ENCODE results near the gene BSPRY. TPM values are rescaled to one million over a fixed set of nuclear protein-coding genes. Genes with fewer than 3 reads are reported as not detected.

BSPRY gene
- total RNA-seq, 1 donor from 2014 or later: not detected

GRCh38 chr9:113307396-113307975 is 41.9 kb upstream of the BSPRY start:
- TF ChIP-seq CTCF (IDR thresholded peaks at IDR 0.05): no peak
- H3K27me3 Mint-ChIP-seq (ENCODE audit: low read depth): peaks cover 6% of the 10 kb centered on the region
- DNase-seq (ENCODE audit: low spot score): no peak
- no peaks in the 10 kb centered on the region for H3K36me3 Mint-ChIP-seq (ENCODE audit: low read depth)
- no peak overlapping the region for H3K4me3 Mint-ChIP-seq (ENCODE audit: unreplicated experiment)
- no peaks in the 10 kb centered on the region for H3K9me3 Mint-ChIP-seq (ENCODE audit: low read depth)
- H3K27ac Mint-ChIP-seq (ENCODE audit: unreplicated experiment): no peak overlapping the region
- no peaks in the 10 kb centered on the region for H3K4me1 Mint-ChIP-seq (ENCODE audit: low read depth)

- H3K27me3 Mint-ChIP-seq (ENCODE audit: low read depth): no peaks in the 10 kb centered on the region
- TF ChIP-seq CTCF (IDR thresholded peaks at IDR 0.05): peak; percentile 89
- DNase-seq (ENCODE audit: low spot score): no peak
- no peak overlapping the region for H3K4me3 Mint-ChIP-seq (ENCODE audit: unreplicated experiment)
- H3K27ac Mint-ChIP-seq (ENCODE audit: unreplicated experiment): no peak overlapping the region
- H3K4me1 Mint-ChIP-seq (ENCODE audit: low read depth): no peaks in the 10 kb centered on the region
- H3K36me3 Mint-ChIP-seq (ENCODE audit: low read depth): no peaks in the 10 kb centered on the region
- no peaks in the 10 kb centered on the region for H3K9me3 Mint-ChIP-seq (ENCODE audit: low read depth)
These were observed 40.0 kb upstream of the BSPRY start for GRCh38 chr9:113309204-113309813.

GRCh38 chr9:113310538-113310937 is 38.8 kb upstream of the BSPRY start:
- DNase-seq (ENCODE audit: low spot score): no peak
- H3K27me3 Mint-ChIP-seq (ENCODE audit: low read depth): no peaks in the 10 kb centered on the region
- H3K4me1 Mint-ChIP-seq (ENCODE audit: low read depth): no peaks in the 10 kb centered on the region
- H3K36me3 Mint-ChIP-seq (ENCODE audit: low read depth): no peaks in the 10 kb centered on the region
- H3K27ac Mint-ChIP-seq (ENCODE audit: unreplicated experiment): no peak overlapping the region
- no peaks in the 10 kb centered on the region for H3K9me3 Mint-ChIP-seq (ENCODE audit: low read depth)
- no peak for TF ChIP-seq CTCF (IDR thresholded peaks at IDR 0.05)
- H3K4me3 Mint-ChIP-seq (ENCODE audit: unreplicated experiment): no peak overlapping the region

- Mint-ChIP-seq H3K4me1 (ENCODE audit: low read depth) (peaks cover 5% of the 10 kb centered on the region), H3K36me3 (ENCODE audit: low read depth) (no peaks in the 10 kb centered on the region), H3K27ac (ENCODE audit: unreplicated experiment) (no peak overlapping the region), H3K4me3 (ENCODE audit: unreplicated experiment) (no peak overlapping the region), H3K9me3 (ENCODE audit: low read depth) (no peaks in the 10 kb centered on the region), H3K27me3 (ENCODE audit: low read depth) (no peaks in the 10 kb centered on the region)
- no peak for TF ChIP-seq CTCF (IDR thresholded peaks at IDR 0.05)
- DNase-seq (ENCODE audit: low spot score): no peak
These were observed 37.4 kb upstream of the BSPRY start for GRCh38 chr9:113311961-113312360.

GRCh38 chr9:113313261-113313660 is 36.1 kb upstream of the BSPRY start:
- no peak overlapping the region for H3K4me3 Mint-ChIP-seq (ENCODE audit: unreplicated experiment)
- H3K36me3 Mint-ChIP-seq (ENCODE audit: low read depth): no peaks in the 10 kb centered on the region
- H3K27me3 Mint-ChIP-seq (ENCODE audit: low read depth): no peaks in the 10 kb centered on the region
- peaks cover 5% of the 10 kb centered on the region for H3K4me1 Mint-ChIP-seq (ENCODE audit: low read depth)
- H3K27ac Mint-ChIP-seq (ENCODE audit: unreplicated experiment): no peak overlapping the region
- H3K9me3 Mint-ChIP-seq (ENCODE audit: low read depth): no peaks in the 10 kb centered on the region
- no peak for TF ChIP-seq CTCF (IDR thresholded peaks at IDR 0.05)
- DNase-seq (ENCODE audit: low spot score): no peak
